B cell (primary cell): Measurements from ENCODE around the gene OR1E1.

Experiments used
- EZH2 ChIP-seq: IDR thresholded peaks from 2 replicates; pipeline ENCODE4 v1.6.1; 2012; ENCODE audit warnings: borderline replicate concordance, low read depth, mild to moderate bottlenecking, moderate library complexity, low read length; ENCODE audit not compliant: insufficient read depth, poor library complexity, severe bottlenecking
- TF ChIP-seq, protein P1 (sequence below): fragments of 200-600 bp; IDR thresholded peaks from one replicate; pipeline ENCODE4 v1.8.0; 2022; ENCODE audit warnings: antibody characterized with exemption, mild to moderate bottlenecking

DNA sequence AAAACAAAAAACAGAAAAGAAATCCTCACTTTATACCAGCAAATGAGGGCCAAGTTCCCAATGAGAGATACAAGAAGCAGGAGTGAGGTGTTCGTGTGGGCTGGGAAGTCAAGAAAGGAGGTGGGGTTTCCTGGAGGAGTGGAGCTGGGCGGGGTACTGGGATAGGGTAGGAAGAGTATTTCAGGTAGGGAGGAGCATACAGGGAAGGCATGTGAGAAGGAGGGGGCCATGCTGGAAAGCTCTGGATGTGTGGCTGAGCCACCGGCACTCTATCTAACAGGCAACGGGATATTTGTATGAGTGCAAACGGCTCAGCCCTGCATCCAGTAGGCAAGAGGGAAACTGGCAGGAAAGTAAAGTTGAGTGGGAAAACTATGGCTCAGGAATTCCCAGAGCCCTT lies 16.3 kb downstream of the OR1E1 start:
- no peak for TF ChIP-seq EZH2
- TF ChIP-seq, protein P1, sequence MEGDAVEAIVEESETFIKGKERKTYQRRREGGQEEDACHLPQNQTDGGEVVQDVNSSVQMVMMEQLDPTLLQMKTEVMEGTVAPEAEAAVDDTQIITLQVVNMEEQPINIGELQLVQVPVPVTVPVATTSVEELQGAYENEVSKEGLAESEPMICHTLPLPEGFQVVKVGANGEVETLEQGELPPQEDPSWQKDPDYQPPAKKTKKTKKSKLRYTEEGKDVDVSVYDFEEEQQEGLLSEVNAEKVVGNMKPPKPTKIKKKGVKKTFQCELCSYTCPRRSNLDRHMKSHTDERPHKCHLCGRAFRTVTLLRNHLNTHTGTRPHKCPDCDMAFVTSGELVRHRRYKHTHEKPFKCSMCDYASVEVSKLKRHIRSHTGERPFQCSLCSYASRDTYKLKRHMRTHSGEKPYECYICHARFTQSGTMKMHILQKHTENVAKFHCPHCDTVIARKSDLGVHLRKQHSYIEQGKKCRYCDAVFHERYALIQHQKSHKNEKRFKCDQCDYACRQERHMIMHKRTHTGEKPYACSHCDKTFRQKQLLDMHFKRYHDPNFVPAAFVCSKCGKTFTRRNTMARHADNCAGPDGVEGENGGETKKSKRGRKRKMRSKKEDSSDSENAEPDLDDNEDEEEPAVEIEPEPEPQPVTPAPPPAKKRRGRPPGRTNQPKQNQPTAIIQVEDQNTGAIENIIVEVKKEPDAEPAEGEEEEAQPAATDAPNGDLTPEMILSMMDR = no peak
